Ovary (tissue), 9 donors: ENCODE measurements around the gene SAP30L. TPM values are rescaled to one million over a fixed set of nuclear protein-coding genes. Genes with fewer than 3 reads are reported as not detected.

Experiments used
- DNase-seq, 5 donors: peaks; one replicate each; pipeline ENCODE4 v3.0.0-alpha.2; 2019 to 2020
- H3K27ac ChIP-seq, 2 donors: fragments of 200-600 bp; one replicate each; pipeline versions ENCODE4 v1.5.1 to v1.8.0; 2019 to 2022
- H3K27me3 ChIP-seq: fragments of 200-600 bp; one replicate; pipeline ENCODE4 v1.8.0; 2022
- H3K36me3 ChIP-seq: fragments of 200-600 bp; sonication (generic); one replicate; pipeline ENCODE4 v1.5.1; 2019
- H3K4me1 ChIP-seq: one replicate; pipeline ENCODE4 v1.8.1; 2013; ENCODE audit warnings: mild to moderate bottlenecking, moderate library complexity; ENCODE audit not compliant: insufficient read depth
- H3K4me3 ChIP-seq: fragments of 200-600 bp; sonication (generic); one replicate; pipeline ENCODE4 v1.5.1; 2017
- H3K9me3 ChIP-seq, 2 donors: fragments of 200-600 bp in 1 of 2; sonication (generic) in 1 of 2; one replicate each; pipeline versions ENCODE4 v1.5.1 to v1.8.1; 2013 to 2019; ENCODE audit warnings: mild to moderate bottlenecking in 1 of 2, moderate library complexity in 1 of 2
- CTCF ChIP-seq, 3 donors: fragments of 450-650 bp in 2 of 3; fragments of 200-600 bp in 1 of 3; IDR thresholded peaks; one replicate each; pipeline versions ENCODE4 v1.5.1 to v1.8.0; 2016 to 2022; ENCODE audit warnings: antibody characterized with exemption in 3 of 3, mild to moderate bottlenecking in 1 of 3
- EP300 ChIP-seq: sonication (generic); formaldehyde crosslinking; IDR thresholded peaks from one replicate; pipeline ENCODE4 v1.6.1; 2017; ENCODE audit warnings: antibody characterized with exemption
- POLR2A ChIP-seq: fragments of 450-650 bp; IDR thresholded peaks from one replicate; pipeline ENCODE4 v1.6.1; 2017; ENCODE audit warnings: antibody characterized with exemption, mild to moderate bottlenecking, moderate library complexity
- WGBS, 3 donors: extraction: QIAGEN DNeasy Blood & Tissue Kit in 1 of 3; methylation state at CpG; one replicate each; pipeline versions ENCODE4 v1.1.5 to v1.1.7; 2013 to 2017; 5-methylcytosine and 5-hydroxymethylcytosine counted together
- intact Hi-C, 4 donors: fragments of 100-400 bp; cut with DNase I; formaldehyde crosslinking; loops; one replicate each; pipeline versions ENCODE4 v1.11.0 to v1.15.1; 2022 to 2023
- polyA plus RNA-seq, 2 donors: library from polyadenylated mRNA; stranded (reverse); fragments of 200-250 nt in 1 of 2; fragments of 350-450 nt in 1 of 2; fragmentation: Illumina TruSeq in 1 of 2; extraction: RNeasy Lipid Tissue Mini Kit (QIAGEN cat#74804) in 1 of 2; gene quantifications; one replicate each; pipeline ENCODE4 v1.2.3, GENCODE V29; 2013 to 2014
- total RNA-seq, 7 donors: library from RNA; depleted of rRNA in 2 of 7; stranded (reverse); fragments of >200 nt in 2 of 7; fragmentation: NEBNext Ultra II Directional in 3 of 7; extraction: Animal tissue kit (Norgen Biotek cat#: 25700) in 3 of 7; gene quantifications; one replicate each; pipeline versions ENCODE4 v1.1.0 to v1.2.4, GENCODE V29; 2016 to 2023
- donor health status: DM: no; HTN: no; CAD: no; lungs with moderate emphysema.
- donor health status: DM: no; HTN: no; CAD: no.
- donor health status: Bipolar disorder and iron deficiency.
- donor health status: DM: yes; HTN: yes; CAD: no.
- donor health status: DM: no; HTN: no; CAD: no.
- donor health status: DM: yes; HTN: yes; CAD: no.

Gene SAP30L
- total and polyA plus RNA-seq, 9 donors, result 18.7 to 63.1 (median 41.5) TPM

DNA sequence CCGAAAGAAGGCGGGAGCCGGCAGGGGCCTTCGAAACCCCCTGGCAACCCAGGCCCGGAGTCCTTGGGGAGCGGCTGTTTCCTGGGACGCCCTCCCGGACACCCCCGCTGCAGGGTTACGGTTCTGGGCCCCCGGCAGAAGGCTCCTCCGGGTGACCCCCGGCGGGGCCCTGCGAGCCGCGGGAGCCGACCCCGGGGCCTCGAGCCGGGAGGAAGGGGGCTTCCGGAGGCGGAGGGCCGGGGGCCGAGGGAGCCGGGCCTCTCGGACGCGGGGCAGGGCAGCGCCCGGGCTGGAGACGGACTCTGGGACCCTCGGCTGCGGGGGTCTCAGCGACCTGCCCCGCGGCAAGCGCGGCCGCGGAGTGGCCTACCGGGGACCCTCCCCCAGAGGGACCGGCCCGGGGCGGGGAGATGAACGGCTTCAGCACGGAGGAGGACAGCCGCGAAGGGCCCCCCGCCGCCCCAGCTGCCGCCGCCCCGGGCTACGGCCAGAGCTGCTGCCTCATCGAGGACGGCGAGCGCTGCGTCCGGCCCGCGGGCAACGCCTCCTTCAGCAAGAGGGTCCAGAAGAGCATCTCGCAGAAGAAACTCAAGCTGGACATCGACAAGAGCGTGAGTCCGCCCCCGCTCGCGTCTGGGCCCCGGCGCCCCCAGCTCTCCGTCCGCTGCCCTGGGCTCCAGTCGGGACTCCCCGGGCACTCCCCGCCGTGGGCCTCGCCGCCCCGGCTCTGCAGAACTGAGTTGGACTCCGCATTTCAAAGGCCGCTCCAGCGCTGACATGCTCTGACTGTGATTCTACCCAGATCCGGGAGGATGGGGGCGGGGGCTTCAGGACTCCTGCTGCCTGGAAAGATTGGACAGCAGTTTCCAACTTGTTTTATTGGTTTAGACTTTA, 645 bp downstream of the SAP30L start:
- 0 to 3% (median 1%) methylated on average over 40 to 87 of the region's 87 CpGs for whole genome bisulfite sequencing, 3 donors
- intact Hi-C loops, result loop anchor here in 1 of 4 donors (5.0 kb wide), 1 partner anchor 311 kb away; the partner anchor contains the start of gene LARP1

GRCh38 chr5:154447089-154447725, 1.4 kb downstream of the SAP30L start:
- Histone ChIP-seq H3K4me1 (peaks cover 12% of the 10 kb centered on the region), H3K27ac (peak overlapping the region; percentile 66 to 95), H3K9me3 (no peaks in the 10 kb centered on the region), H3K27me3 (no peaks in the 10 kb centered on the region), H3K4me3 (peak overlapping the region; percentile 99), H3K36me3 (no peaks in the 10 kb centered on the region)
- DNase-seq, result peak in 3 of 5 donors; percentile 10 to 37 (median 29)
- WGBS, 3 donors, result 1 to 4% (median 2%) methylated on average over 10 of the region's 10 CpGs
- no peak for TF ChIP-seq POLR2A
- no peak for TF ChIP-seq CTCF (IDR thresholded peaks at IDR 0.05)
- no peak for TF ChIP-seq EP300
- intact Hi-C loops, result loop anchor here in 1 of 4 donors (5.0 kb wide), 1 partner anchor 310 kb away; the partner anchor contains the start of gene LARP1

More for the DNA sequence above, 645 bp downstream of the SAP30L start:
- no peaks in the 10 kb centered on the region for H3K27me3 ChIP-seq
- peak in 1 of 3 donors; percentile 14 for TF ChIP-seq CTCF (IDR thresholded peaks at IDR 0.05)
- TF ChIP-seq POLR2A, result no peak
- no peak for TF ChIP-seq EP300
- peaks cover 12% of the 10 kb centered on the region for H3K4me1 ChIP-seq
- DNase-seq, result peak; percentile 55 to 72 (median 66)
- H3K36me3 ChIP-seq, result no peaks in the 10 kb centered on the region
- H3K27ac ChIP-seq, result peak overlapping the region; percentile 66 to 95
- no peaks in the 10 kb centered on the region for H3K9me3 ChIP-seq
- peak overlapping the region; percentile 99 for H3K4me3 ChIP-seq

- Histone ChIP-seq H3K27me3 (no peaks in the 10 kb centered on the region), H3K4me1 (peaks cover 8% of the 10 kb centered on the region), H3K9me3 (no peaks in the 10 kb centered on the region), H3K36me3 (no peaks in the 10 kb centered on the region), H3K27ac (no peak overlapping the region), H3K4me3 (no peak overlapping the region)
- no peak for TF ChIP-seq POLR2A
- WGBS, 3 donors, result 62 to 84% (median 73%) methylated on average over 2 of the region's 2 CpGs
- DNase-seq, result no peak
- intact Hi-C loops, result loop anchor here in 1 of 4 donors (5.0 kb wide), 1 partner anchor 308 kb away; the partner anchor contains the start of gene LARP1
Observed at GRCh38 chr5:154449786-154450185, 4.0 kb downstream of the SAP30L start.

DNA sequence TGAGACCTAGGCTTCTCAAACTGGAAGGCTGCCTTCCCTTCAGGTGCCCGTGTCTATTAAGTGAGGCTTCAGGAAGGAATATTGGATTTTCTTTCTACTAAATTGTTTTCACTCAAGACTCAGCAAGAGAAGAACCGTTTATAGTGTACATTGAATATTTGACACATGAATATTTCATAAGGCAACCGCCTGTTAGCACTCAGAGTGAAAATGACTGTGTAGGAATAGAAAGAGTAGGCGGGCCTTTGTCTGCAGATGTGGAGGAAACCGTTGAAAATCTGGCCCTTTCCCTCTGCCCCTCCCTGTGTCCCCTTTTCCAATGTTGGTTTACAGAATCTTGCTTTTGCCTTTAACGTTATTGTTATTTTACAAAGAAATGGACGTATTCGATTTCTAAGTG, 6.2 kb downstream of the SAP30L start:
- intact Hi-C loops, result no loop called here
- no peaks in the 10 kb centered on the region for H3K27me3 ChIP-seq
- DNase-seq, result no peak
- no peak for TF ChIP-seq EP300
- TF ChIP-seq CTCF (IDR thresholded peaks at IDR 0.05), result no peak
- no peak for TF ChIP-seq POLR2A
- H3K4me1 ChIP-seq, result peaks cover 6% of the 10 kb centered on the region
- no peak overlapping the region for H3K27ac ChIP-seq
- no peak overlapping the region for H3K4me3 ChIP-seq
- H3K36me3 ChIP-seq, result no peaks in the 10 kb centered on the region
- H3K9me3 ChIP-seq, result no peaks in the 10 kb centered on the region
- WGBS, 3 donors, result 87 to 89% (median 88%) methylated on average over 8 of the region's 8 CpGs
